Uterus (tissue), 4 donors: ENCODE results near the gene FEM1B. TPM values are rescaled to one million over a fixed set of nuclear protein-coding genes. Genes with fewer than 3 reads are reported as not detected.
A peak's percentile ranks its signal among the peaks of the same experiment; 100 is the strongest.
"Not testable (repeated sequence)": the region's sequence is repeated elsewhere in the genome, so short reads cannot be mapped to it uniquely, and the experiment has no call there.

Experiments used
- DNase-seq, 2 donors: peaks; one replicate each; pipeline ENCODE4 v3.0.0-alpha.2; 2019 to 2020
- H3K27ac ChIP-seq, 2 donors: fragments of 200-600 bp; sonication (generic); 1 replicate in 1 of 2; 2 replicates in 1 of 2; pipeline ENCODE4 v1.5.1; 2016 to 2018
- H3K27me3 ChIP-seq, 2 donors: fragments of 200-600 bp; sonication (generic); one replicate each; pipeline ENCODE4 v1.5.1; 2018 to 2019; ENCODE audit warnings: control low read depth in 1 of 2
- H3K36me3 ChIP-seq, 2 donors: fragments of 200-600 bp; sonication (generic); one replicate each; pipeline ENCODE4 v1.5.1; 2019; ENCODE audit warnings: control low read depth in 1 of 2
- H3K4me1 ChIP-seq, 2 donors: fragments of 200-600 bp; sonication (generic); one replicate each; pipeline ENCODE4 v1.5.1; 2018 to 2019; ENCODE audit warnings: control low read depth in 1 of 2
- H3K4me3 ChIP-seq, 2 donors: fragments of 200-600 bp; sonication (generic); 1 replicate in 1 of 2; 2 replicates in 1 of 2; pipeline ENCODE4 v1.5.1; 2018 to 2019; ENCODE audit warnings: mild to moderate bottlenecking in 1 of 2
- H3K9me3 ChIP-seq, 2 donors: fragments of 200-600 bp; sonication (generic); one replicate each; pipeline ENCODE4 v1.5.1; 2019; ENCODE audit warnings: control low read depth in 1 of 2
- POLR2A ChIP-seq, 2 donors: fragments of 450-650 bp; IDR thresholded peaks; one replicate each; pipeline ENCODE4 v1.6.1; 2016; ENCODE audit warnings: antibody characterized with exemption in 2 of 2, mild to moderate bottlenecking in 1 of 2, moderate library complexity in 1 of 2
- intact Hi-C: fragments of 100-400 bp; cut with DNase I; formaldehyde crosslinking; loops from one replicate; pipeline ENCODE4 v1.15.1; 2023; ENCODE audit warnings: low total_unique reads
- total RNA-seq, 4 donors: library from RNA; depleted of rRNA in 3 of 4; stranded (reverse); fragments of >200 nt in 3 of 4; gene quantifications; one replicate each; pipeline versions ENCODE4 v1.1.0 to v1.2.4, GENCODE V29; 2014 to 2023
- TF ChIP-seq, protein P1 (sequence below), 4 experiments: fragments of 200-600 bp in 2 of 4; fragments of 450-650 bp in 2 of 4; sonication (generic) in 2 of 4; IDR thresholded peaks; one replicate each; pipeline ENCODE4 v1.5.1; 2016 to 2019; ENCODE audit warnings: antibody characterized with exemption in 4 of 4, mild to moderate bottlenecking in 2 of 4, moderate library complexity in 1 of 4
- donor health status: DM: yes; HTN: yes; CAD: no.

The FEM1B gene
- total RNA-seq, 4 donors from 2014 or later, result 39.4 to 130 (median 77.4) TPM

DNA sequence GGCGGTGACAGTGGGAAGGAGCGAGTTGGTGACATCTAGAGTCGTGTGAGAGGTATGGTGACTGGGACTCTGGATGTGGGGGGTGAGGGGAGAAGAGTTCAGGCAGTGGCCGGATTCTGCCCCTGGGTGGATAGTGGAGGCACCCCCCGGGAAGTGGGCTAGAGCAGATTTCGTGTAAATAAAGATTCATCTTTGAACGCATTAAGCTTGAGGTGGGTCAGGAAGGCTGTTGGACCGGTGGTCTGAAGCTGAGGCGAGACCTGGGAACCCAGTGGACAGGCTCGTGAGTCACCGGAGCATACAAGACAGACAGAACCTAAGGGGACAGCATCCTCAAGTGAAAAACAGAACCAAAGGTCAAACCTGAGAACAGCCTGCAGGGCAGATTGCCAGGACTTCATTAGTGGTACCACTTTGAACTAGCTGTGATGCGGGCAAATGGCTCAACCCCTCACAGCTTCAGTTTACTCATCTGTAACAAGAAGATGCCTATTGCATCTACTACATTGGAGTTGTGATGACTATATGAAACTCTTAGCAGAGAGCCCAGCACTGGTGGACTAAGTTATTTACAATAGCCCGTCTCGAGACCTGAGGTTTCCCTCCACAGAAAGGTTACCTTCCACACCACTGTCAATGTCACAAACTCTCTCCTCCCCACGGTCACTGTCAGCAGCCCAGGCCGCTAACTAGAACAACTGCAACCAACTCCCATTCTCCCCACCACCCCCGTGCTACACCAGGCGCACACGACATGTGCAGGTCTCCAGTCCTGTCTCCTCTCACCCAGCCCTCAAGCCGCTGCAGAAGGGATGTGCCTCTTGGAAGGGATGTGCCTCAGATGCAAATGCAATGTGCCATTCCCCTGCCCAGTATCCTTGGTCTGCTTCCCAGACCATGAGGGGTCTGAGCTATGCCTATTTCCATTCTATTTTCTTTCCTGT lies 47.1 kb upstream of the FEM1B start:
- H3K4me3 ChIP-seq, result peak overlapping the region; percentile 74 to 90

DNA sequence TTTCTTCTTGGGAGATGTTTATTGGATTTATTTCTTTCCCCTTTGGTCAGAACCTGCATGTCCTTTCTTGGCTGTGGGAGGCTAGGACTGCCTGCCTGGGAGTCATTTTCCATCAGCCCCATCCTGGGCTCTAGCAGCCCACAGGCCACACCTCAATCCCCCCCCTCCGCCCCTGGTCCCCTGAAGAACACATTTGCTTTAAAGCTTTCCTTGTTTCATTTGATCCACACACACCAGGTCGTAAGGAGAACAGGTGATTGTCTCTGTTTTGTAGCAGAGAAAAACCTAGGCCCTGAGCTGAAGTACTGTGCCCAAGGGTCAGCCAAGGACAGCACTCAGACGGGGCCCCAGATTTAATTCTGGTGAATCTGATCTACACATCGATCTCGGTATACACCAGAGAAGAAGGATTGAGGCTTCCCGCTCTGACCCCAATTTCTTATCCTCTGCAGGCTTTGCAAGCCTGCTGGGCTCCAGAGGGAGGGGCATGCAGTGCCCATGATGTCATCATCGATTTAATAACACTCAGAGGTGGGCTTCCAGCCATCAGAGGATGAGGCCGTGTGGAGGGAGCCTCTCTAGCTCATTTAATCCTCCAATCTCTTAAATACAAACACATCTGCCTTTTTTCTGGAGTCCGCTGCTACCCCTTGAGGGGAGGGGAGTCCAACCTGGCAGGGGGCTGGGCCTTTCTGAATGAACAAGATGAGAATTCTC lies 46.3 kb upstream of the FEM1B start:
- H3K36me3 ChIP-seq, result no peaks in the 10 kb centered on the region
- intact Hi-C loops, result no loop called here
- DNase-seq, result no peak

More for the DNA sequence above, 47.1 kb upstream of the FEM1B start:
- intact Hi-C loops, result no loop called here
- Histone ChIP-seq H3K9me3 (no peaks in the 10 kb centered on the region), H3K4me1 (peaks cover 0 to 5% of the 10 kb centered on the region in 2 donors), H3K27ac (peak overlapping the region; percentile 71 to 86), H3K27me3 (no peaks in the 10 kb centered on the region), H3K36me3 (no peaks in the 10 kb centered on the region)
- TF ChIP-seq POLR2A (IDR thresholded peaks at IDR 0.05), result no peak
- TF ChIP-seq, protein P1, sequence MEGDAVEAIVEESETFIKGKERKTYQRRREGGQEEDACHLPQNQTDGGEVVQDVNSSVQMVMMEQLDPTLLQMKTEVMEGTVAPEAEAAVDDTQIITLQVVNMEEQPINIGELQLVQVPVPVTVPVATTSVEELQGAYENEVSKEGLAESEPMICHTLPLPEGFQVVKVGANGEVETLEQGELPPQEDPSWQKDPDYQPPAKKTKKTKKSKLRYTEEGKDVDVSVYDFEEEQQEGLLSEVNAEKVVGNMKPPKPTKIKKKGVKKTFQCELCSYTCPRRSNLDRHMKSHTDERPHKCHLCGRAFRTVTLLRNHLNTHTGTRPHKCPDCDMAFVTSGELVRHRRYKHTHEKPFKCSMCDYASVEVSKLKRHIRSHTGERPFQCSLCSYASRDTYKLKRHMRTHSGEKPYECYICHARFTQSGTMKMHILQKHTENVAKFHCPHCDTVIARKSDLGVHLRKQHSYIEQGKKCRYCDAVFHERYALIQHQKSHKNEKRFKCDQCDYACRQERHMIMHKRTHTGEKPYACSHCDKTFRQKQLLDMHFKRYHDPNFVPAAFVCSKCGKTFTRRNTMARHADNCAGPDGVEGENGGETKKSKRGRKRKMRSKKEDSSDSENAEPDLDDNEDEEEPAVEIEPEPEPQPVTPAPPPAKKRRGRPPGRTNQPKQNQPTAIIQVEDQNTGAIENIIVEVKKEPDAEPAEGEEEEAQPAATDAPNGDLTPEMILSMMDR (IDR thresholded peaks at IDR 0.05), result no peak
- peak in 1 of 2 donors; percentile 53 for DNase-seq

DNA sequence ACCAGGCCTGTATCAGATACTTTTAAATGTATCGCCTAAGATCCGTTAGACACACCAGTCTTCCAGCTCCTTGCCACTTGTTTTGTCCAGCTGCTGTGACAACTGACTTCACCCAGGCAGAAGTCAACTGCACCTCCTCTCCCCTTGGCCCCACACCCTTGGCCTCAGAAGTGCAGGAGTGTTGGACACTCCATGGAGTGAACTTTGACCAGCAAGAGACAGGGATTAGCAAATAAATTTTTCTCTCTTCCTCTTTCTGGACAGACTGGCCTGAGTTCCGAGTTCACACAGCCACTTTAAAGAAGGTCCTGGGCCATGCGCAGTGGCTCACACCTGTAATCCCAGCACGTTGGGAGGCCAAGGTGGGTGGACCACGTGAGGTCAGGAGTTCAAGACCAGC lies 45.1 kb upstream of the FEM1B start:
- H3K4me3 ChIP-seq, result no peak overlapping the region
- intact Hi-C loops, result no loop called here
- no peak for DNase-seq
- no peaks in the 10 kb centered on the region for H3K27me3 ChIP-seq
- no peaks in the 10 kb centered on the region for H3K36me3 ChIP-seq
- peaks cover 0 to 5% of the 10 kb centered on the region in 2 donors for H3K4me1 ChIP-seq
- no peaks in the 10 kb centered on the region for H3K9me3 ChIP-seq
- TF ChIP-seq POLR2A (IDR thresholded peaks at IDR 0.05), result no peak
- TF ChIP-seq, protein P1 (IDR thresholded peaks at IDR 0.05), result no peak
- H3K27ac ChIP-seq, result no peak overlapping the region

More for the DNA sequence above, 46.3 kb upstream of the FEM1B start:
- H3K27me3 ChIP-seq, result no peaks in the 10 kb centered on the region
- peak overlapping the region in 1 of 2 donors; percentile 15 for H3K27ac ChIP-seq
- H3K4me1 ChIP-seq, result peaks cover 0 to 5% of the 10 kb centered on the region in 2 donors
- no peak for TF ChIP-seq POLR2A (IDR thresholded peaks at IDR 0.05)
- TF ChIP-seq, protein P1 (IDR thresholded peaks at IDR 0.05), result no peak
- no peak overlapping the region for H3K4me3 ChIP-seq
- no peaks in the 10 kb centered on the region for H3K9me3 ChIP-seq

DNA sequence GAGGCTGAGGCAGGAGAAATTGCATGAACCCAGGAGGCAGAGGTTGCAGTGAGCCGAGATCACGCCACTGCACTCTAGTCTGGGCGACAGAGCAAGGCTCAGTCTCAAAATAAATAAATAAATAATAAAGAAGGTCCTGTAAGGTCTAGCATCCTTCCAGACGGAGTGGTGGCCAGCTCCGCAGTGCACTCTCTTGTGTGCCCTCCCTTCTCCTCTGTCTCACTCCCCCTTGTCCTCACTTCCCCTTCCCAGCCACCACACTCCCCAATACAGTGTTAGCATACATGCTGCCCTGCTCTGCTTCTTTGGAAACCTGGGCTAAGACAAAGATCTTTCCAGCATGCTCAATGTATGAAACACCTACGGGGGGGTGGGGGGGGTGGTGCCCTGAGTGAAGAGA lies 44.6 kb upstream of the FEM1B start:
- DNase-seq, result no peak
- no peaks in the 10 kb centered on the region for H3K9me3 ChIP-seq
- no peak overlapping the region for H3K27ac ChIP-seq
- H3K4me3 ChIP-seq, result no peak overlapping the region
- TF ChIP-seq POLR2A (IDR thresholded peaks at IDR 0.05), result no peak
- TF ChIP-seq, protein P1 (IDR thresholded peaks at IDR 0.05), result no peak
- H3K36me3 ChIP-seq, result no peaks in the 10 kb centered on the region
- intact Hi-C loops, result no loop called here
- H3K4me1 ChIP-seq, result peaks cover 0 to 5% of the 10 kb centered on the region in 2 donors
- no peaks in the 10 kb centered on the region for H3K27me3 ChIP-seq

DNA sequence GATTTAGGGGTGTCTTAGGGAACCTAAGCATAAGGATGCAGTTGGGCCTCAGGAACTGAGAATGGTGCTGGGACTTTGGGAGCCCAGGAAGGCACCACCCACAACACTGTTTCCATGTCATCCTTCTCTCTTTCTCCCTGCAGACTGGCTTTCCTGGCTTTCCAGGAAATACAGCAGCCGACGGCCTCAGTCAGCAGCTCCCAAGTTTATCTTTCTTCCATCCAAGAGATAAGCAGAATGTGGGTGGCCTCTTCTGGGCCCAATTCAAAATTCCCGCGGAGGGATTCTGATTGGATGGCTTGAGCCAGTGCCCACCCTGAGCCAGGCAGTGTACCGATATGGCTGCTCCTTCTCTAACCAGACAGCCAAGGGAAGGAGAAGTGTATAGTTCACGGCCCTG lies 43.5 kb upstream of the FEM1B start:
- no peak for DNase-seq
- Histone ChIP-seq H3K4me3 (no peak overlapping the region), H3K27ac (no peak overlapping the region), H3K36me3 (no peaks in the 10 kb centered on the region), H3K4me1 (peaks cover 0 to 5% of the 10 kb centered on the region in 2 donors), H3K9me3 (no peaks in the 10 kb centered on the region), H3K27me3 (no peaks in the 10 kb centered on the region)
- TF ChIP-seq POLR2A (IDR thresholded peaks at IDR 0.05), result no peak
- TF ChIP-seq, protein P1 (IDR thresholded peaks at IDR 0.05), result no peak
- intact Hi-C loops, result no loop called here

DNA sequence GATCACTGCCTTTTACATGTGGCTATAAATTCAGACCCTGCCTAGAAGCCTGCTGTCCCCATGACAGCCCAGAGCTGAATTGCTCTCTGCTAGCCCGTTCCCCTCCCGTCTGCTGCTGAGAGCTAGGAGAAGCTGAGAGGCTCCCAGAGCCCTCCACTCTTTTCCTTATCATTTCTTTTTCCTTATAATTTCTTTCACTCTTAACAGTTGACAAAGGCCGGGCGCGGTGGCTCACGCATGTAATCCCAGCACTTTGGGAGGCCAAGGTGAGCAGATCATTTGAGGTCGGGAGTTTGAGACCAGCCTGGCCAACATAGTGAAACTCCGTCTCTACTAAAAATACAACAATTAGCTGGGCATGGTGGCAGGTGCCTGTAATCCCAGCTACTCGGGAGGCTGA lies 43.0 kb upstream of the FEM1B start:
- H3K4me3 ChIP-seq, H3K4me1 ChIP-seq, H3K9me3 ChIP-seq, intact Hi-C loops, H3K36me3 ChIP-seq, H3K27ac ChIP-seq, H3K27me3 ChIP-seq, DNase-seq: not testable (repeated sequence)
